GM23248 (cell line): Measurements from ENCODE around the gene TBK1. TPM values are rescaled to one million over a fixed set of nuclear protein-coding genes. Genes with fewer than 3 reads are reported as not detected.

Experiments
- DNase-seq: peaks from one replicate; pipeline ENCODE4 v3.0.0-alpha.2; 2015
- H2AFZ ChIP-seq: fragments of 200-600 bp; sonication (generic); 2 replicates; pipeline ENCODE4 v1.6.1; 2016; ENCODE audit warnings: antibody characterized with exemption
- H3F3A ChIP-seq: fragments of 200-600 bp; sonication (generic); 2 replicates; pipeline ENCODE4 v1.6.1; 2016; ENCODE audit warnings: mild to moderate bottlenecking, antibody characterized with exemption, mixed run types; ENCODE audit not compliant: insufficient read depth
- H3K27ac ChIP-seq: fragments of 200-600 bp; sonication (generic); 2 replicates; pipeline ENCODE4 v1.5.1; 2016; ENCODE audit warnings: mild to moderate bottlenecking
- H3K27me3 ChIP-seq: fragments of 200-600 bp; sonication (generic); replicated peaks from 2 replicates; pipeline ENCODE4 v1.6.1; 2016; ENCODE audit warnings: mild to moderate bottlenecking; ENCODE audit not compliant: insufficient read depth
- H3K36me3 ChIP-seq: fragments of 200-600 bp; sonication (generic); 2 replicates; pipeline ENCODE4 v1.6.1; 2016; ENCODE audit warnings: low read depth, mild to moderate bottlenecking
- H3K4me1 ChIP-seq: fragments of 200-600 bp; sonication (generic); 2 replicates; pipeline ENCODE4 v1.6.1; 2016; ENCODE audit warnings: mild to moderate bottlenecking; ENCODE audit not compliant: insufficient read depth
- H3K4me2 ChIP-seq: fragments of 200-600 bp; sonication (generic); one replicate; pipeline ENCODE4 v1.6.1; 2016; ENCODE audit warnings: mild to moderate bottlenecking; ENCODE audit not compliant: unreplicated experiment
- H3K4me3 ChIP-seq: fragments of 200-600 bp; sonication (generic); 2 replicates; pipeline ENCODE4 v1.5.1; 2016; ENCODE audit warnings: mild to moderate bottlenecking
- H3K79me2 ChIP-seq: fragments of 200-600 bp; sonication (generic); 2 replicates; pipeline ENCODE4 v1.6.1; 2016; ENCODE audit warnings: mild to moderate bottlenecking; ENCODE audit not compliant: insufficient read depth
- H3K9ac ChIP-seq: fragments of 200-600 bp; sonication (generic); 2 replicates; pipeline ENCODE4 v1.6.1; 2016; ENCODE audit warnings: mild to moderate bottlenecking
- H3K9me2 ChIP-seq: fragments of 200-600 bp; sonication (generic); 2 replicates; pipeline ENCODE4 v1.6.1; 2016; ENCODE audit warnings: mixed run types, mild to moderate bottlenecking, moderate library complexity; ENCODE audit not compliant: insufficient read depth
- H3K9me3 ChIP-seq: fragments of 200-600 bp; sonication (generic); one replicate; pipeline ENCODE4 v1.6.1; 2017; ENCODE audit warnings: low read depth
- H4K20me1 ChIP-seq: fragments of 200-600 bp; sonication (generic); 2 replicates; pipeline ENCODE4 v1.6.0; 2016; ENCODE audit not compliant: insufficient read depth
- EZH2 ChIP-seq: fragments of 200-600 bp; sonication (generic); IDR thresholded peaks from 2 replicates; pipeline ENCODE4 v1.6.1; 2018; ENCODE audit warnings: antibody characterized with exemption, mild to moderate bottlenecking; ENCODE audit not compliant: insufficient read depth, poor library complexity, severe bottlenecking
- EZH2phosphoT487 ChIP-seq: fragments of 200-600 bp; sonication (generic); IDR thresholded peaks from 2 replicates; pipeline ENCODE4 v1.6.1; 2018; ENCODE audit warnings: antibody characterized with exemption, moderate library complexity, mild to moderate bottlenecking, low read depth; ENCODE audit not compliant: insufficient read depth
- WGBS, 2 experiments: methylation state at CpG; one replicate each; pipeline ENCODE4 v1.1.6; 2015 to 2017; ENCODE audit warnings: low lambda C conversion rate in 2 of 2, low coverage in 1 of 2; ENCODE audit errors: missing lambda C conversion rate in 2 of 2; 5-methylcytosine and 5-hydroxymethylcytosine counted together
- in situ Hi-C: fragments of 300-500 bp; cut with MboI; formaldehyde crosslinking; loops from 2 replicates; pipeline ENCODE4 v1.15.0; 2020
- polyA plus RNA-seq: library from polyadenylated mRNA; unstranded; fragments of >200 nt; fragmentation: Nextera tagmentation; extraction: Ambion mirVana; gene quantifications from 2 replicates; pipeline ENCODE4 v1.2.1, GENCODE V29; 2016
- total RNA-seq: library from RNA; depleted of rRNA; stranded (reverse); fragments of >200 nt; shearing (Covaris generic); gene quantifications from 2 replicates; pipeline ENCODE4 v1.2.3, GENCODE V29; 2014

TBK1 gene
- total and polyA plus RNA-seq, 2 experiments from 2014 or later = 25.2 to 29.4 TPM

GRCh38 chr12:64418209-64418608 lies 33.7 kb upstream of the TBK1 start:
- no peaks in the 10 kb centered on the region for H3K4me1 ChIP-seq
- peaks cover 18% of the 10 kb centered on the region; the same call in 1 of the 2 replicates for H3F3A ChIP-seq
- H3K4me2 ChIP-seq = no peak overlapping the region
- peaks cover 98% of the 10 kb centered on the region for H3K36me3 ChIP-seq
- no peak overlapping the region for H2AFZ ChIP-seq
- peaks cover 99% of the 10 kb centered on the region for H3K79me2 ChIP-seq
- H3K9me2 ChIP-seq = no peaks in the 10 kb centered on the region
- TF ChIP-seq EZH2phosphoT487 (no peak), EZH2 (no peak)
- H3K9ac ChIP-seq = no peak overlapping the region
- H3K27ac ChIP-seq = no peak overlapping the region
- no peak for DNase-seq
- H3K4me3 ChIP-seq = no peak overlapping the region
- in situ Hi-C loops = no loop called here
- H3K27me3 ChIP-seq = no peaks in the 10 kb centered on the region
- 0 out of 2 replicates have a peak, but pooled peaks cover 9% of the 10 kb centered on the region for H4K20me1 ChIP-seq
- no peaks in the 10 kb centered on the region for H3K9me3 ChIP-seq

DNA sequence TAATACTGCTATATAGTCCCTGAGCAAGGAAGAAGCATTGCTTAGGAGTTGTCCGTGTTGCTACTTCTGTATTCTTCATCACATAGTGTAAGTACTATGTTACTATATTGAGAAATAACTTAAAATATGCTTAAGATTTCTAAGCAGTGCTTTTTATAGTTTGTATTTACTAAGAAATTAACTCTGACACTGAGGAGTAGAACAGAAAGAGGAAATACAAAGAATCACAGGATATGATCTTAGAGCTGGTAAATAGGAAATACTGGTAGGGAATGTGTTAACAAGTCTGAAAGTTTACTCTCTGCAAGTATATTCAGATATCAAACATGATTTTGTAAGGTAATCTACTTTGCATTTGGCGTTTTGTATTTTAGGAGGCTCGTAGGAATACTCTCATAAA lies 32.2 kb upstream of the TBK1 start:
- Histone ChIP-seq H3K9me2 (no peaks in the 10 kb centered on the region), H2AFZ (no peak overlapping the region), H3K27me3 (no peaks in the 10 kb centered on the region), H3K9ac (no peak overlapping the region), H3K4me2 (no peak overlapping the region), H3K9me3 (no peaks in the 10 kb centered on the region), H3K27ac (no peak overlapping the region), H3K79me2 (peaks cover 99% of the 10 kb centered on the region), H3K4me1 (no peaks in the 10 kb centered on the region), H3K4me3 (no peak overlapping the region), H4K20me1 (no peaks in the 10 kb centered on the region), H3F3A (peaks cover 16% of the 10 kb centered on the region; the same call in 1 of the 2 replicates), H3K36me3 (peaks cover 98% of the 10 kb centered on the region)
- WGBS, 2 experiments = 77 to 79% methylated on average over 3 of the region's 3 CpGs
- TF ChIP-seq EZH2 = no peak
- TF ChIP-seq EZH2phosphoT487 = no peak
- no peak for DNase-seq
- in situ Hi-C loops = no loop called here

GRCh38 chr12:64427988-64428387 lies 23.9 kb upstream of the TBK1 start:
- Histone ChIP-seq H3K27me3 (no peaks in the 10 kb centered on the region), H3K9ac (no peak overlapping the region), H3K9me2 (no peaks in the 10 kb centered on the region), H3K9me3 (no peaks in the 10 kb centered on the region), H3K4me2 (no peak overlapping the region), H3F3A (peaks cover 55% of the 10 kb centered on the region; the same call in 1 of the 2 replicates), H4K20me1 (no peaks in the 10 kb centered on the region), H3K27ac (no peak overlapping the region), H3K4me3 (no peak overlapping the region), H2AFZ (no peak overlapping the region), H3K79me2 (peaks cover 86% of the 10 kb centered on the region), H3K4me1 (0 out of 2 replicates have a peak, but pooled peaks cover 11% of the 10 kb centered on the region), H3K36me3 (peaks cover 95% of the 10 kb centered on the region)
- in situ Hi-C loops = no loop called here
- WGBS, 2 experiments = 15 to 20% methylated on average over 1 of the region's 1 CpG
- DNase-seq = no peak
- TF ChIP-seq EZH2 (no peak), EZH2phosphoT487 (no peak)

DNA sequence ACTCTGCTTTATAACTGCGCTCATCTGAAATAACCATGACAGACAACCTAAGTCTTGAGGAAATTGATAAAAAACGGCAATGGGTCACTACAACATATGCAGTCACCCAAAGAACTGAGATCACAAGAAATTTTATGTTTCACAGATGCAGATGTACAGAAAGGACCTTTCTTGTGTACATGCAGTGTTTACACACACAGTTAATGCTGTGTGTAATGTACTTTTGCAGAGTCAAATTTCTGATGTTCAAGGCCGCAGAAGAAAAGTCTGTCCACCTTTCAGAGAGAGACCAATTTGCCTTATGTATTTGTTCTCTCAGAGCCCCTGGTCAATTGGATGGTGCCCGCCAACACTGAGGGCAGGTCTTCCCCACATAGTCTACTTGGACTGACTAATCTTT lies 23.0 kb upstream of the TBK1 start:
- peaks cover 95% of the 10 kb centered on the region for H3K36me3 ChIP-seq
- peaks cover 87% of the 10 kb centered on the region for H3K79me2 ChIP-seq
- no peak overlapping the region for H3K9ac ChIP-seq
- H3K27me3 ChIP-seq = no peaks in the 10 kb centered on the region
- WGBS, 2 experiments = 89 to 90% methylated on average over 4 of the region's 4 CpGs
- DNase-seq = no peak
- H3K4me1 ChIP-seq = 0 out of 2 replicates have a peak, but pooled peaks cover 11% of the 10 kb centered on the region
- no peaks in the 10 kb centered on the region for H4K20me1 ChIP-seq
- no peak for TF ChIP-seq EZH2phosphoT487
- no peak overlapping the region; the same call in 1 of the 2 replicates for H3K27ac ChIP-seq
- in situ Hi-C loops = no loop called here
- H2AFZ ChIP-seq = no peak overlapping the region
- H3K9me2 ChIP-seq = no peaks in the 10 kb centered on the region
- H3K4me3 ChIP-seq = no peak overlapping the region
- H3K9me3 ChIP-seq = no peaks in the 10 kb centered on the region
- H3K4me2 ChIP-seq = no peak overlapping the region
- peaks cover 62% of the 10 kb centered on the region; the same call in 1 of the 2 replicates for H3F3A ChIP-seq

DNA sequence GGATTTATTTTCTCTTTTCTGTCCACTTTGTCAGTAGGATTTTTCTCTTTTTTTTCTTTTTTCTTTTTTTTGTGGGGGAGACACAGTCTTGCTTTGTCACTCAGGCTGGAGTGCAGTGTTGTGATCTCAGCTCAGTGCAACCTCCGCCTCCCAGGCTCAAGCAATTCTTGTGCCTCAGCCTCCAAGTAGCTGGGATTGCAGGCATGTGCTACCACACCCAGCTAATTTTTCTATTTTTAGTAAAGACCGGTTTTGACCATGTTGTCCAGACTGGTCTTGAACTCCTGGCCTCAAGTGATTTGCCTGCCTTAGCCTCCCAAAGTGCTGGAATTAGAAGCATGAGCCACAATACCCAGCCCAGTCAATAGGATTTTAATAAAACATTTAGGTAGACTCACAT lies 21.0 kb upstream of the TBK1 start:
- Histone ChIP-seq H3K4me2 (no peak overlapping the region), H3K27ac (peak overlapping the region; percentile 47), H3K79me2 (peaks cover 84% of the 10 kb centered on the region), H3K9ac (0 out of 2 replicates have a peak overlapping the region, but pooled peaks have one; percentile 4), H2AFZ (no peak overlapping the region), H3K9me3 (no peaks in the 10 kb centered on the region), H3F3A (peaks cover 60% of the 10 kb centered on the region), H3K36me3 (peaks cover 94% of the 10 kb centered on the region), H3K27me3 (no peaks in the 10 kb centered on the region), H4K20me1 (no peaks in the 10 kb centered on the region), H3K4me3 (no peak overlapping the region), H3K9me2 (no peaks in the 10 kb centered on the region), H3K4me1 (0 out of 2 replicates have a peak, but pooled peaks cover 11% of the 10 kb centered on the region)
- TF ChIP-seq EZH2phosphoT487 (no peak), EZH2 (no peak)
- no peak for DNase-seq
- in situ Hi-C loops = no loop called here
- 42 to 50% methylated on average over 2 of the region's 2 CpGs for WGBS, 2 experiments
